GM19240 (cell line): ENCODE results near the gene SIRT7.

ENCODE experiments used
- DNase-seq: peaks from one replicate; pipeline ENCODE4 v3.0.0; 2011; ENCODE audit warnings: low spot score; ENCODE audit not compliant: insufficient read length

Gene SIRT7

GRCh38 chr17:81865733-81866439, 52.1 kb downstream of the SIRT7 start:
- DNase-seq, result no peak

DNA sequence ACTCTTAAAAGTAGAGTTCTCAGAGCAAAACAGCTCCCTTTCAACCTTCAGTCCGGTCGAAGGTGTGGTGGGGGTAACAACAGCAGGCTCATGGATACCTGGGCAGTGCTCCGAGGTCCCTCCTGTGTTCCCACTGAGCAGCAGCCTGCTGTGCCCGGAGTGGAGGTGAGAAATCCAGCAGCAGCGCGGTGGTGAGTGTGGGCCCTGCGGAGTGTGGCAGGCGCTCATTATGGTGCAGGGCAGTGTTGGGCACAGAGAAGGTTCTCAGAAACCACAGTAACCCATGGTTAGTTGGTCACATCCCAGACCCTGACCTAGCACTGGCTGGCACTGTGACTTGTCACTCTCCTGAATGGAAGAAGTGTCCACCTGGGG, 52.6 kb downstream of the SIRT7 start:
- no peak for DNase-seq

GRCh38 chr17:81863833-81864768, 53.9 kb downstream of the SIRT7 start:
- no peak for DNase-seq

- no peak for DNase-seq
Observed at GRCh38 chr17:81863123-81863675, 54.8 kb downstream of the SIRT7 start.
